OCI-M1 (cell line): ENCODE measurements around the gene TEX11.
A peak's percentile ranks its signal among the peaks of the same experiment; 100 is the strongest.

ENCODE experiments used
- DNase-seq: peaks from one replicate; lab custom pipeline; 2025; lab: John Stamatoyannopoulos, UW

Gene TEX11

DNA sequence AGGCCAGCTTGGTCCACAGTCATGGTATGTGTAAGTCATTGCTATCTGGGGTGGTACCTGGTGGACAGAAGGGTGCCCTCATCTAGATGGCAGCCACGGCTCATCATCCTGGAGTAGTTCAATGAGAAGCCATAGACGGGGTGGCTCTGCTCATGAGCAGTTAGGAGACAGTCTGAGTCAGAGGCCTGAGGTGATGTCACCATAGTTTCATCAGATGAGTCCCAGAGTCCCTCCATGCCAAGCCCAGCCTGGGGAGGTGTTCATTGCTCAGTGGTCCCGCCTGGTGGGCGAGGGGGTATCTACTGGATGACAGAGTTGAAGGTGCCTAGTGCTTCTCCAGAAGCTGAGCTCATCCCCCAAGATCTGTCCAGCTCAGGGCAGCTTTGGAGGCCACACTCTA, 414.1 kb downstream of the TEX11 start:
- DNase-seq = peak; percentile 29

DNA sequence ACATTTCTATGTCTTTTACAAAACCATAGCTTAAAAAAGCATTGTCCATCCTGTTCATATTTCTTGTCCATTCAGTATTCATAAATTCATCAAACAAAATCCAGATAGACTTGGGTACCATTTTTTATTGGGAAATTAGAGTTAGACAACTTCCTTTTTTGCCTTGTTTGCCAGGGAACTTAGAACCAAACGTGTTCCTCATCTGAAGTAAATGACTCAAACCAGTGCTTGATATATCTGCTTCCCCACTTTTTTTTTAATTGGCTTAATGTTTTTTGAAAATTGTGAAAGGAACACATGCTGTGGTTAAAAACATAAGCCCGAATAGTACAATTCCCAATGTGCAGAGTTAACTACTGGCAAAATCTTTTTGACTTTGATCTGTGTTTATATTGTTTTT, 419.7 kb downstream of the TEX11 start:
- no peak for DNase-seq

DNA sequence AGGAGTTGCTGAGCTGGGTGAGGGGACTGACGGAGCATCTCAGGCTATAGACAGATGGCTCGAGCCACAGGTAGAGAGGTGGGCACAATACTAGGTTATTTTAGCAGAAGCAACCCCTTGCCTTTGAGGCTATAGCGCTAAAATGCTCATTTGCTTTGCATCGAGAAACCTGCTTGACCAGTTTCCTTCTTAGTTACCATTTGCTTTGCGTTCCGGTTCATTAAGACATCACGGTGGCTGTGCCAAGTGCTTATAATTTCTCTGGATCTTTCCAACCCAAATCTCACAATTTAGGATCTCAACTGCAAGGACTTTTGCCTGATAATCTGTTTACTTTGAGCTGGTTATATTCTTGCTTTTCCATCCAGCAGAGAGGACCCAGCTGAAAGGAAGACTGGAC, 423.0 kb downstream of the TEX11 start:
- no peak for DNase-seq

DNA sequence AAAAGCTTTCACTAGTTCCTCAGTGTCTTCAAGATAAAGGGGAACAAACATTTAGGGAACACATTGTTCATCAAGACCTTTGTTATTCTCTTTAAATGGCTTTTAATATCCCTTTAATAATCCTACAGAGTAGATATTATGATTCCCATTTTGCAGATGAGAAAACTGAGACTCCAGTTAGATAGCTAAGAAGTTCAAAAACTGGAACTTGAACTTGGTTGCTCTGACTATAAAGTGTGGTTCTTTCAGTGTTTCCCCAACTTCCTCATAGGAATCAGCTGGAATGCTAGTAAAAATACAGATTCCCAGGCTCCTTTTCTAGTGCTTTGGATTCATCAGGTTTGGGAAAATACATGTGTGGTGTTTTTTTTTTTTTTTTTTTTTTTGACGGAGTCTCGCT, 426.2 kb downstream of the TEX11 start:
- DNase-seq = no peak

DNA sequence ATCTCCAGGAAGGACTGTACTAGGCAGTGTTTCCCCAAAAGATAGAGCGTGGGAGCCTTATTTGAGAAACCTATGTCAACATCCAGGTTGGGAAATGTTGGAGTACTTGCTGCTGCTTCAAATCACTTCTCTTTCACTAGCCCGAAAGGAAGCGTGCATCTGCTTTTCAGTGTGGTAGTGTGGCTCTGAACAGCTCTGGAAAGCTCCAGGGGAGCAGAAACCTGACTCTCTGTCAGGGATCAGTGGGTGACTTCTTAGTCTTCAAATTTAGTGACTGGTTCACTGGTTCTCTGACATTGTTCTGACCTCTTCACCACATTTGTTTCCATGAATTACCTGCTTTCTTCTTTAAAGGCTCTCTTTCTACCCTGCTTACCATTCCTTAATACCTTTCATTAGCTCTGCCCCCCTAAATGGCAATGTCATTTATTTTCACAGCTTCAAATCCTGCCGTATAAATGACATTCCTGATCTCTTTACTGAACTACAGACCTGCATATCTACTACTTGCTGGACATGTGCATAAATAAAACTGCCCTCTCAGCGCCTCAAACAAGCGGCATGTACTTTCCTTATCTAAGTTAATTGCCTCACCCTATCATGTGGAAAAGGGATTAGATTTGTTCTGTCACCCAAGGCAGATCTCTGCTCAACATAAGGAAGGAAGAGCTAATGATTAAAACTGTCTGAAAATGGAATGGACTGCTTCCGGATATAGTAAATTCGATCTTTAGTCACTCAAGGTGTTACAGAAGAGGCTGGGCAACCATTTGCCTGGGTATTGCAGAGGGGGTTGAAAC, 426.8 kb downstream of the TEX11 start:
- DNase-seq = no peak

DNA sequence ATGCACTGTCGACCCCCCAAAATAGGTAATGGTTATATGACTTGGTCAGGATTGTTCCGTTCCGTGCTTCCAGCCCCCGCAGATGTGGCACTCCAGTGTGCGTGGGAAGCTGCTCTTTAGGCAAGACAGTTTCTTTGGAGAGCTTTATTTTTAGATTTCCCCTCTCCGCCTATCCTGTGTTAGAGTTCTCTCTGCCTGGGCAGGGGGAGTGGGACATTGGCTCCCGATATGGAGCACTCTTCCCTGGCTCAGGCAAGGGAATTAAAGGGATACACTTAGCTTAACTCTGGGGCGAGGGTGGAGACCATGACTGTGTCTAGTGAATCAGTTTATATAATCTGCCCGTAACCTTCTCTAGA, 427.9 kb downstream of the TEX11 start:
- DNase-seq = no peak

DNA sequence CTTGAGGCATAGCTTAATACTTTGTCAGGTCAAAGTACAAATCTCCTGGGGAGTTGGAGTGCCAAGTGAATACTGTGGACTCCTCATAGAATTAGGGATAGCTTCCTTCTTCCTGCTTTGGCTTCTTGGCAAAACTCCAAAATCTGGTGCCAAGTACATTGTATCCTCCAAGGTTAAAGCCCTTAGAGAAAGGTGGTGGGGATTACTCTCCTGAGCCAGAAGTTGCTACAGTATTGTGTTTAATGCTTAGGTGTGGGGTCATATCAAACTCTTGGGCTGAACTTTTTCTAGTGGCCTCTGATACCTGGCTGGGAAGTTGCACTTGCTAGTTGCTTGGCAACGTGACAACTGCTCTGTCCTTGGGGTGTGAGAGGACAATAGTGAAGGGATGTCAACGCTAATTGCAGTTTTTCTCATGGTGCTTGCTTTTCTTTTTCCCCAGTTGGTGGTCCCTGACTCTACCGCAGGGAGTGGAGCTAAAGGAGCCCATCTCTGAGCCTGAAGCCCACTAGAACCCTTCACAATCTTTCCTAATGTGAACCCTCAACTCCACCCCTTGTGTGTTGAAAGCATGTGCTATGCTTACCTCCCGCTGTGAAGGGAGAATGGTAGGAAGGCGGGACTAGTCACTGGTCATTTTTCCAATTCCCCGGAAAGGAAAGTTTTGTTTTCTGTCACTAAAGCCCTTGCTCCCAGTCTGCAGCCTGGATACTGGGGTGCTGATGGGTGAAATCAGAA, 428.4 kb downstream of the TEX11 start:
- DNase-seq = no peak

DNA sequence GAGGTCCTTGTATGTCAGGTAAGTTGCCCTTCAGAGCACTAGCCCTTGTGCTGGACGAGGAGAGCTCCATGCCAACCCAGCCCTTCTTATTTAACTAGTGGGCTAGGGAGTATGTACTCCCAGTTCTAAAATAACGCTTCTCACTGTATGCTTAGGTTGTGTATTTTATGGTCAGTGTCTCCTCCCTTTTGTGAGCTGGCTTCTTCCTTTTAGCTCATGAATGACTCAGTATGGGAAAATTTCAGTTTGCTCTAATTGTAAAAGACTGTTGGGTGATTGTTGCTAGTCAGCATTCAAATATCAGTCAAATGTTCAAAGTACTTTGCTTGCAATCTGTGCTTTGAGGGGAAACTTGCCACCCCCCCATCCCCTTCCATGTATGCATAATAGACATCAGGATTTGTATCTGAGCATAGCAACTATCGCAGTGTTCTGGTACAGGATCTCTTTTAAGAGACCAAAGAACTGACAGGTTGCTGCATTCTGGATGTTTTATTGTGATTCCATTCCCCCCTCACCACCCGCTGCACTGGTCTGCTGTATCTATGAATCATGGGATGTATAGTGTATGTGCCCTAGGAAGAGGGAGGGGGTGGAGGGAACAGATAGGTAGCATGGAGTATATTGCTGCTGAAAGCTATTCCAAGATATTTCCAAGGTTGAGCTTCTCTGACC, 429.1 kb downstream of the TEX11 start:
- DNase-seq = no peak
